SU-DHL-6 (cell line): ENCODE measurements around the gene IFNB1.

Experiments
- H2AFZ ChIP-seq: fragments of 200-600 bp; sonication (generic); 2 replicates; pipeline ENCODE4 v1.6.1; 2014; ENCODE audit warnings: low read depth, mild to moderate bottlenecking, moderate library complexity, mixed read lengths, antibody characterized with exemption, low read length; ENCODE audit not compliant: severe bottlenecking
- H3F3A ChIP-seq: fragments of 200-600 bp; shearing (Covaris generic); 2 replicates; pipeline ENCODE4 v1.6.0; 2016; ENCODE audit warnings: antibody characterized with exemption, mild to moderate bottlenecking; ENCODE audit not compliant: insufficient read depth
- H3K27ac ChIP-seq: fragments of 200-600 bp; sonication (generic); 2 replicates; pipeline ENCODE4 v1.5.1; 2016; ENCODE audit warnings: low read depth, mild to moderate bottlenecking, low read length, moderate library complexity, mixed read lengths
- H3K27me3 ChIP-seq: fragments of 200-600 bp; sonication (generic), shearing (Covaris generic); 2 replicates; pipeline ENCODE4 v1.6.0; 2014; ENCODE audit warnings: mild to moderate bottlenecking, low read length
- H3K36me3 ChIP-seq: fragments of 200-600 bp; sonication (generic); 2 replicates; pipeline ENCODE4 v1.6.1; 2014; ENCODE audit warnings: mild to moderate bottlenecking, low read length, mixed read lengths
- H3K4me2 ChIP-seq: fragments of 300-600, 200-600 bp; shearing (Covaris generic), sonication (generic); 2 replicates; pipeline ENCODE4 v1.6.0; 2014; ENCODE audit warnings: low read length, low read depth, mild to moderate bottlenecking; ENCODE audit not compliant: poor library complexity, severe bottlenecking
- H3K4me3 ChIP-seq: fragments of 200-600 bp; sonication (generic); 2 replicates; pipeline ENCODE4 v1.5.1; 2014; ENCODE audit warnings: antibody characterized with exemption, low read length, mild to moderate bottlenecking, mixed read lengths; ENCODE audit not compliant: insufficient read depth, poor library complexity, severe bottlenecking
- H3K79me2 ChIP-seq: fragments of 200-600 bp; sonication (generic); 2 replicates; pipeline ENCODE4 v1.6.1; 2014; ENCODE audit warnings: mild to moderate bottlenecking, low read length, moderate library complexity; ENCODE audit not compliant: insufficient read depth
- H3K9ac ChIP-seq: fragments of 200-600 bp; sonication (generic); 2 replicates; pipeline ENCODE4 v1.7.0; 2014; ENCODE audit warnings: mild to moderate bottlenecking, low read length
- H3K9me2 ChIP-seq: fragments of 200-600 bp; sonication (generic); replicated peaks from 2 replicates; pipeline ENCODE4 v1.6.1; 2014; ENCODE audit warnings: low read length; ENCODE audit not compliant: insufficient read depth
- H3K9me3 ChIP-seq: fragments of 200-600 bp; sonication (generic); 2 replicates; pipeline ENCODE4 v1.6.1; 2014; ENCODE audit warnings: low read length, mixed read lengths; ENCODE audit not compliant: insufficient read depth
- H4K20me1 ChIP-seq: fragments of 200-600 bp; sonication (generic); 2 replicates; pipeline ENCODE4 v1.6.1; 2014; ENCODE audit warnings: low read depth, mild to moderate bottlenecking, antibody characterized with exemption, low read length, moderate library complexity, mixed read lengths
- EZH2phosphoT487 ChIP-seq: fragments of 200-600 bp; sonication (generic), shearing (Covaris generic); conservative IDR thresholded peaks from 2 replicates; pipeline ENCODE4 v1.6.1; 2018; ENCODE audit warnings: mild to moderate bottlenecking, antibody characterized with exemption, low read length, moderate library complexity, mixed read lengths
- TF ChIP-seq, protein P1 (sequence below): fragments of 200-600 bp; sonication (generic); IDR thresholded peaks from one replicate; pipeline ENCODE4 v1.5.1; 2017; ENCODE audit warnings: antibody characterized with exemption, mild to moderate bottlenecking, low read length, moderate library complexity; ENCODE audit not compliant: insufficient read depth, poor library complexity, severe bottlenecking

IFNB1 gene

DNA sequence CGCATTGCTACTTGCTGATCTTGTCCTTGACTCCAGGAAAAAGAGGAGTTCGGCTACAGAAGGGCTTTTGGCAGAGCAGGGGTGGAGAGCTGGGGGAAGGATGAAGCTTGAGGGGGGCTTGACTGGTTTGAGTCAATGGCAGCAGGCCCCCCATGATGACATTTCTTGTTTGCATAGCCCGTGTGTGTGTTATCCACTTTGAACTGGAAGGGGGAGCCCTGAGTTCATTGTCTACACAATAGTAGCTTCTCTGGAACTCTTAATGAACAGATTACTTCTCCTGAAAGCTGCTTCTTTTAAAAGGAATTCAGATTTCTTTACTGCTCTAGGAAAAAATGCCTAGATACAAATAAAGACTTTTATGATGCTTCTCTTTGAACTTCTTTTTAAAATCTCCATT, 2.3 kb downstream of the IFNB1 start:
- 0 out of 2 replicates have a peak, but pooled peaks cover 2% of the 10 kb centered on the region for H3K36me3 ChIP-seq
- H3F3A ChIP-seq, result no peaks in the 10 kb centered on the region
- H3K9me2 ChIP-seq, result no peaks in the 10 kb centered on the region
- no peak overlapping the region for H3K9ac ChIP-seq
- no peak overlapping the region for H3K27ac ChIP-seq
- no peaks in the 10 kb centered on the region for H3K9me3 ChIP-seq
- H3K79me2 ChIP-seq, result no peaks in the 10 kb centered on the region
- no peaks in the 10 kb centered on the region for H4K20me1 ChIP-seq
- no peak overlapping the region for H2AFZ ChIP-seq
- no peak for TF ChIP-seq EZH2phosphoT487
- TF ChIP-seq, protein P1, sequence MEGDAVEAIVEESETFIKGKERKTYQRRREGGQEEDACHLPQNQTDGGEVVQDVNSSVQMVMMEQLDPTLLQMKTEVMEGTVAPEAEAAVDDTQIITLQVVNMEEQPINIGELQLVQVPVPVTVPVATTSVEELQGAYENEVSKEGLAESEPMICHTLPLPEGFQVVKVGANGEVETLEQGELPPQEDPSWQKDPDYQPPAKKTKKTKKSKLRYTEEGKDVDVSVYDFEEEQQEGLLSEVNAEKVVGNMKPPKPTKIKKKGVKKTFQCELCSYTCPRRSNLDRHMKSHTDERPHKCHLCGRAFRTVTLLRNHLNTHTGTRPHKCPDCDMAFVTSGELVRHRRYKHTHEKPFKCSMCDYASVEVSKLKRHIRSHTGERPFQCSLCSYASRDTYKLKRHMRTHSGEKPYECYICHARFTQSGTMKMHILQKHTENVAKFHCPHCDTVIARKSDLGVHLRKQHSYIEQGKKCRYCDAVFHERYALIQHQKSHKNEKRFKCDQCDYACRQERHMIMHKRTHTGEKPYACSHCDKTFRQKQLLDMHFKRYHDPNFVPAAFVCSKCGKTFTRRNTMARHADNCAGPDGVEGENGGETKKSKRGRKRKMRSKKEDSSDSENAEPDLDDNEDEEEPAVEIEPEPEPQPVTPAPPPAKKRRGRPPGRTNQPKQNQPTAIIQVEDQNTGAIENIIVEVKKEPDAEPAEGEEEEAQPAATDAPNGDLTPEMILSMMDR, result no peak
- no peak overlapping the region for H3K4me2 ChIP-seq
- H3K27me3 ChIP-seq, result no peaks in the 10 kb centered on the region
- H3K4me3 ChIP-seq, result no peak overlapping the region

DNA sequence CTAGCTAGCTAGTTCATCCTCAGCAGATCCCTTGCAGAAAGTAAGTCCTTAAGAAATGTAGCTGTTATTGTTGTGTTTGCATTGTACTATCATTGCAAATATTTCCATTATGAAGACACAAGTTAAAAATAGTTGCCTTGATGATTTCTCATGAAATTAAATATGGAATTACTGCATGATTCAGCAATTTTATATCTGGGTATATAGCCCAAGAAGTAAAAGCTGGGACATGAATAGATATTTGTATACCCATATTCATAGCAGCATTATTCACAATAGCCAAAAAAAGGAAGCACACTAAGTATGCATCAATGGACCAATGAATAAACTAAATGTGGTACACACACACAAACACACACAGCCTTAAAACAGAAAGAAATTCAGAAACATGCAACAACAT, 6.8 kb downstream of the IFNB1 start:
- no peaks in the 10 kb centered on the region for H3K79me2 ChIP-seq
- H3K4me3 ChIP-seq, result no peak overlapping the region
- no peaks in the 10 kb centered on the region for H3K9me2 ChIP-seq
- no peak overlapping the region for H2AFZ ChIP-seq
- no peak overlapping the region for H3K9ac ChIP-seq
- no peaks in the 10 kb centered on the region for H3K27me3 ChIP-seq
- no peaks in the 10 kb centered on the region for H3K36me3 ChIP-seq
- no peaks in the 10 kb centered on the region for H4K20me1 ChIP-seq
- no peaks in the 10 kb centered on the region for H3F3A ChIP-seq
- H3K4me2 ChIP-seq, result no peak overlapping the region
- H3K27ac ChIP-seq, result no peak overlapping the region
- H3K9me3 ChIP-seq, result no peaks in the 10 kb centered on the region
- TF ChIP-seq, protein P1, result no peak

- H3K4me2 ChIP-seq, result no peak overlapping the region
Measured at GRCh38 chr9:21070171-21070571, 7.6 kb downstream of the IFNB1 start.

More at GRCh38 chr9:21070171-21070571, 7.6 kb downstream of the IFNB1 start:
- no peak overlapping the region for H3K4me3 ChIP-seq
- H3K79me2 ChIP-seq, result no peaks in the 10 kb centered on the region
- no peaks in the 10 kb centered on the region for H3K27me3 ChIP-seq
- TF ChIP-seq, protein P1, result no peak
- no peak for TF ChIP-seq EZH2phosphoT487
- H3K27ac ChIP-seq, result no peak overlapping the region
- no peak overlapping the region for H3K9ac ChIP-seq
- no peaks in the 10 kb centered on the region for H3F3A ChIP-seq
- no peaks in the 10 kb centered on the region for H4K20me1 ChIP-seq
- no peaks in the 10 kb centered on the region for H3K9me3 ChIP-seq
- no peaks in the 10 kb centered on the region for H3K36me3 ChIP-seq
- no peaks in the 10 kb centered on the region for H3K9me2 ChIP-seq
- no peak overlapping the region for H2AFZ ChIP-seq
